ENCODE results near the gene CLDN25.
"Not testable (repeated sequence)": the region's sequence is repeated elsewhere in the genome, so short reads cannot be mapped to it uniquely, and the experiment has no call there.

The CLDN25 gene

GRCh38 chr11:113779496-113779895 is at the start of gene CLDN25:
Gene CLDN25 (plus strand): TSS chr11:113779796. CDS start chr11:113779796, 0 bp downstream.
- no peak for DNase-seq

GRCh38 chr11:113730887-113731726 is 48.5 kb upstream of the CLDN25 start:
- no peak for DNase-seq

- DNase-seq: no peak
These were observed 47.5 kb upstream of the CLDN25 start for GRCh38 chr11:113732092-113732491.

GRCh38 chr11:113736323-113736722 is 43.3 kb upstream of the CLDN25 start:
- no peak for DNase-seq

GRCh38 chr11:113752932-113753331 is 26.7 kb upstream of the CLDN25 start:
- DNase-seq: no peak

GRCh38 chr11:113760241-113760640 is 19.4 kb upstream of the CLDN25 start:
- DNase-seq: no peak

GRCh38 chr11:113763040-113763439 is 16.6 kb upstream of the CLDN25 start:
- not testable (repeated sequence) for DNase-seq

- no peak for DNase-seq
These were observed 14.9 kb upstream of the CLDN25 start for GRCh38 chr11:113764527-113765219.

- DNase-seq: no peak
These were observed 7.6 kb upstream of the CLDN25 start for GRCh38 chr11:113771964-113772363.

GRCh38 chr11:113773092-113773415 is 6.5 kb upstream of the CLDN25 start:
- no peak for DNase-seq

- peak; percentile 26 for DNase-seq
These were observed 6.0 kb upstream of the CLDN25 start, which contains the start of gene ZW10 for GRCh38 chr11:113773416-113774173. Gene ZW10 (minus strand): TSS chr11:113773692. CDS start chr11:113773666, 26 bp downstream.

- no peak for DNase-seq
These were observed 5.5 kb upstream of the CLDN25 start for GRCh38 chr11:113774174-113774503.

- no peak for DNase-seq
These were observed 1.3 kb upstream of the CLDN25 start for GRCh38 chr11:113778111-113778910.

- DNase-seq: no peak
These were observed 2.1 kb downstream of the CLDN25 start for GRCh38 chr11:113781682-113782081.

- no peak for DNase-seq
These were observed 2.5 kb downstream of the CLDN25 start for GRCh38 chr11:113782134-113782533.

GRCh38 chr11:113789016-113789415 is 9.4 kb downstream of the CLDN25 start:
- not testable (repeated sequence) for DNase-seq

- no peak for DNase-seq
These were observed 10.2 kb downstream of the CLDN25 start for GRCh38 chr11:113789675-113790320.

GRCh38 chr11:113796663-113797259 is 17.2 kb downstream of the CLDN25 start:
- no peak for DNase-seq

GRCh38 chr11:113802621-113803020 is 23.0 kb downstream of the CLDN25 start:
- DNase-seq: no peak

- DNase-seq: no peak
These were observed 26.0 kb downstream of the CLDN25 start for GRCh38 chr11:113805640-113806039.

- no peak for DNase-seq
These were observed 26.8 kb downstream of the CLDN25 start for GRCh38 chr11:113806406-113806805.

GRCh38 chr11:113808931-113809330 is 29.3 kb downstream of the CLDN25 start:
- DNase-seq: no peak

All from cortex of kidney (tissue), 1 donor.